Lower leg skin (tissue), 3 donors: Measurements from ENCODE around the gene LRRC63.

ENCODE experiments used
- CTCF ChIP-seq, 3 donors: fragments of 450-650 bp; IDR thresholded peaks; one replicate each; pipeline ENCODE4 v1.5.1; 2016; ENCODE audit warnings: antibody characterized with exemption in 3 of 3, mild to moderate bottlenecking in 3 of 3, moderate library complexity in 2 of 3
- POLR2A ChIP-seq, 2 donors: fragments of 450-650 bp; IDR thresholded peaks; one replicate each; pipeline ENCODE4 v1.6.1; 2016 to 2017; ENCODE audit warnings: antibody characterized with exemption in 2 of 2, mild to moderate bottlenecking in 1 of 2, moderate library complexity in 1 of 2

- TF ChIP-seq CTCF (IDR thresholded peaks at IDR 0.05) (no peak), POLR2A (IDR thresholded peaks at IDR 0.05) (no peak)
These were observed 41.5 kb upstream of the LRRC63 start for GRCh38 chr13:46170268-46170667.
